ENCODE results near the gene TUG1. TPM values are rescaled to one million over a fixed set of nuclear protein-coding genes. Genes with fewer than 3 reads are reported as not detected.

The TUG1 gene
- total and polyA plus RNA-seq, 2 of the 4 experiments (the other 2 are of a cell fraction): 60.6 to 68.8 TPM

GRCh38 chr22:30978304-30978962 lies 9.4 kb downstream of the TUG1 start (continued):
- TF ChIP-seq, protein P1, sequence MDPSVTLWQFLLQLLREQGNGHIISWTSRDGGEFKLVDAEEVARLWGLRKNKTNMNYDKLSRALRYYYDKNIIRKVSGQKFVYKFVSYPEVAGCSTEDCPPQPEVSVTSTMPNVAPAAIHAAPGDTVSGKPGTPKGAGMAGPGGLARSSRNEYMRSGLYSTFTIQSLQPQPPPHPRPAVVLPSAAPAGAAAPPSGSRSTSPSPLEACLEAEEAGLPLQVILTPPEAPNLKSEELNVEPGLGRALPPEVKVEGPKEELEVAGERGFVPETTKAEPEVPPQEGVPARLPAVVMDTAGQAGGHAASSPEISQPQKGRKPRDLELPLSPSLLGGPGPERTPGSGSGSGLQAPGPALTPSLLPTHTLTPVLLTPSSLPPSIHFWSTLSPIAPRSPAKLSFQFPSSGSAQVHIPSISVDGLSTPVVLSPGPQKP (IDR thresholded peaks at IDR 0.05; ENCODE audit: borderline replicate concordance, low read depth, low read length): no peak
- TF ChIP-seq CEBPB (IDR thresholded peaks at IDR 0.05; ENCODE audit: low read depth, low read length): no peak
- TF ChIP-seq RFX5 (IDR thresholded peaks at IDR 0.05; ENCODE audit: low read depth, low read length): no peak
- no peak for TF ChIP-seq CHD1 (IDR thresholded peaks at IDR 0.05; ENCODE audit: low read depth, low read length)
- no peak for TF ChIP-seq MXI1 (IDR thresholded peaks at IDR 0.05; ENCODE audit: borderline replicate concordance, low read depth, low read length)
- no peak for TF ChIP-seq POLR2A (IDR thresholded peaks at IDR 0.05; ENCODE audit: low read depth, low read length)

Data from IMR-90 (cell line).